Activated naive CD8-positive, alpha-beta T cell treated with anti-CD3 and anti-CD28 coated beads, Interleukin-2, amount 50 U/mL, for 24 hours (primary cell): ENCODE data around the gene BICDL2.

Experiments
- ATAC-seq: fragments of 150-1000 bp; cut with Tn5 transposase; one replicate; pipeline ENCODE4 v1.10.0; 2021
- DNase-seq: peaks from one replicate; pipeline ENCODE4 v3.0.0; 2021
- H3K27ac Mint-ChIP-seq: one replicate; pipeline ENCODE4 v1.8.0; 2021; ENCODE audit warnings: mild to moderate bottlenecking, mixed read lengths
- H3K27me3 Mint-ChIP-seq: one replicate; pipeline ENCODE4 v1.8.0; 2021; ENCODE audit warnings: mixed read lengths
- H3K36me3 Mint-ChIP-seq: one replicate; pipeline ENCODE4 v1.8.0; 2021; ENCODE audit warnings: low read depth, mixed read lengths
- H3K4me1 Mint-ChIP-seq: one replicate; pipeline ENCODE4 v1.8.0; 2021; ENCODE audit warnings: mixed read lengths
- H3K4me3 Mint-ChIP-seq: one replicate; pipeline ENCODE4 v1.8.0; 2021; ENCODE audit warnings: mild to moderate bottlenecking, moderate library complexity, mixed read lengths
- H3K9me3 Mint-ChIP-seq: one replicate; pipeline ENCODE4 v1.8.0; 2021; ENCODE audit warnings: mixed read lengths

Gene BICDL2

GRCh38 chr16:3019594-3020246 is 17.0 kb downstream of the BICDL2 start:
- no peaks in the 10 kb centered on the region for H3K9me3 Mint-ChIP-seq
- DNase-seq (no peak), ATAC-seq (no peak)
- H3K4me3 Mint-ChIP-seq, result peak overlapping the region; percentile 85
- peaks cover 53% of the 10 kb centered on the region for H3K4me1 Mint-ChIP-seq
- no peaks in the 10 kb centered on the region for H3K36me3 Mint-ChIP-seq
- peaks cover 11% of the 10 kb centered on the region for H3K27me3 Mint-ChIP-seq
- H3K27ac Mint-ChIP-seq, result peak overlapping the region; percentile 75

- no peak for ATAC-seq
- Mint-ChIP-seq H3K27ac (no peak within 1 kb of the TSS), H3K9me3 (no peaks in the 10 kb centered on the region), H3K27me3 (peaks cover 18% of the 10 kb centered on the region), H3K4me1 (peaks cover 39% of the 10 kb centered on the region), H3K4me3 (no peak within 1 kb of the TSS), H3K36me3 (no peaks in the 10 kb centered on the region)
- peak; percentile 63 for DNase-seq
Observed at GRCh38 chr16:3017794-3018506, 18.8 kb downstream of the BICDL2 start, which contains the start of gene CLDN6. Gene CLDN6, minus strand, starts transcription at chr16:3018183. Its CDS starts 2,162 bp downstream, at chr16:3016021.

GRCh38 chr16:3017344-3017743 is 19.4 kb downstream of the BICDL2 start:
- H3K4me1 Mint-ChIP-seq, result peaks cover 33% of the 10 kb centered on the region
- no peak overlapping the region for H3K27ac Mint-ChIP-seq
- ATAC-seq (no peak), DNase-seq (no peak)
- no peak overlapping the region for H3K4me3 Mint-ChIP-seq
- H3K9me3 Mint-ChIP-seq, result no peaks in the 10 kb centered on the region
- H3K36me3 Mint-ChIP-seq, result no peaks in the 10 kb centered on the region
- H3K27me3 Mint-ChIP-seq, result peaks cover 23% of the 10 kb centered on the region

GRCh38 chr16:3015865-3016521 is 20.8 kb downstream of the BICDL2 start:
- Mint-ChIP-seq H3K4me1 (peaks cover 21% of the 10 kb centered on the region), H3K9me3 (no peaks in the 10 kb centered on the region), H3K27me3 (peaks cover 23% of the 10 kb centered on the region), H3K36me3 (no peaks in the 10 kb centered on the region), H3K27ac (no peak overlapping the region), H3K4me3 (no peak overlapping the region)
- DNase-seq (no peak), ATAC-seq (no peak)

GRCh38 chr16:3014971-3015370 is 21.8 kb downstream of the BICDL2 start:
- Mint-ChIP-seq H3K27ac (no peak overlapping the region), H3K27me3 (peaks cover 22% of the 10 kb centered on the region), H3K4me1 (peaks cover 14% of the 10 kb centered on the region), H3K9me3 (no peaks in the 10 kb centered on the region), H3K4me3 (no peak overlapping the region), H3K36me3 (no peaks in the 10 kb centered on the region)
- ATAC-seq (no peak), DNase-seq (no peak)

- ATAC-seq (no peak), DNase-seq (no peak)
- Mint-ChIP-seq H3K27ac (no peak overlapping the region), H3K36me3 (no peaks in the 10 kb centered on the region), H3K27me3 (peaks cover 21% of the 10 kb centered on the region), H3K4me1 (peaks cover 8% of the 10 kb centered on the region), H3K4me3 (no peak overlapping the region), H3K9me3 (no peaks in the 10 kb centered on the region)
Observed at GRCh38 chr16:3013998-3014690, 22.6 kb downstream of the BICDL2 start.

GRCh38 chr16:3013491-3013951 is 23.2 kb downstream of the BICDL2 start:
- H3K4me3 Mint-ChIP-seq, result no peak overlapping the region
- H3K27ac Mint-ChIP-seq, result no peak overlapping the region
- no peak for DNase-seq
- peaks cover 19% of the 10 kb centered on the region for H3K27me3 Mint-ChIP-seq
- no peak for ATAC-seq
- peaks cover 12% of the 10 kb centered on the region for H3K4me1 Mint-ChIP-seq
- no peaks in the 10 kb centered on the region for H3K36me3 Mint-ChIP-seq
- H3K9me3 Mint-ChIP-seq, result no peaks in the 10 kb centered on the region

GRCh38 chr16:3012828-3013420 is 23.8 kb downstream of the BICDL2 start, which contains the start of gene CLDN9:
Gene CLDN9, plus strand, starts transcription at chr16:3012923. Its CDS starts 440 bp downstream, at chr16:3013363.
- Mint-ChIP-seq H3K27me3 (peaks cover 14% of the 10 kb centered on the region), H3K4me1 (peaks cover 12% of the 10 kb centered on the region), H3K4me3 (no peak within 1 kb of the TSS), H3K27ac (no peak within 1 kb of the TSS), H3K9me3 (no peaks in the 10 kb centered on the region), H3K36me3 (no peaks in the 10 kb centered on the region)
- DNase-seq (no peak), ATAC-seq (no peak)

- Mint-ChIP-seq H3K9me3 (no peaks in the 10 kb centered on the region), H3K4me3 (no peak overlapping the region), H3K4me1 (peaks cover 18% of the 10 kb centered on the region), H3K27me3 (peaks cover 14% of the 10 kb centered on the region), H3K36me3 (no peaks in the 10 kb centered on the region), H3K27ac (no peak overlapping the region)
- no peak for DNase-seq
- ATAC-seq, result no peak
Observed at GRCh38 chr16:3012246-3012645, 24.5 kb downstream of the BICDL2 start.

GRCh38 chr16:3010510-3010909 is 26.2 kb downstream of the BICDL2 start:
- Mint-ChIP-seq H3K4me3 (no peak overlapping the region), H3K36me3 (no peaks in the 10 kb centered on the region), H3K27me3 (peaks cover 21% of the 10 kb centered on the region), H3K27ac (no peak overlapping the region), H3K9me3 (no peaks in the 10 kb centered on the region), H3K4me1 (peaks cover 21% of the 10 kb centered on the region)
- DNase-seq (no peak), ATAC-seq (no peak)

- H3K27ac Mint-ChIP-seq, result no peak overlapping the region
- no peaks in the 10 kb centered on the region for H3K36me3 Mint-ChIP-seq
- peaks cover 24% of the 10 kb centered on the region for H3K27me3 Mint-ChIP-seq
- DNase-seq (no peak), ATAC-seq (no peak)
- H3K9me3 Mint-ChIP-seq, result no peaks in the 10 kb centered on the region
- peaks cover 23% of the 10 kb centered on the region for H3K4me1 Mint-ChIP-seq
- H3K4me3 Mint-ChIP-seq, result no peak overlapping the region
Observed at GRCh38 chr16:3009568-3010390, 27.0 kb downstream of the BICDL2 start.

GRCh38 chr16:3008690-3009037 is 28.1 kb downstream of the BICDL2 start:
- ATAC-seq (no peak), DNase-seq (no peak)
- Mint-ChIP-seq H3K4me1 (peaks cover 26% of the 10 kb centered on the region), H3K27ac (no peak overlapping the region), H3K9me3 (no peaks in the 10 kb centered on the region), H3K27me3 (peaks cover 19% of the 10 kb centered on the region), H3K4me3 (no peak overlapping the region), H3K36me3 (no peaks in the 10 kb centered on the region)

GRCh38 chr16:3007957-3008689 is 28.6 kb downstream of the BICDL2 start:
- Mint-ChIP-seq H3K4me3 (peak overlapping the region; percentile 24), H3K27ac (no peak overlapping the region), H3K36me3 (no peaks in the 10 kb centered on the region), H3K4me1 (peaks cover 26% of the 10 kb centered on the region), H3K9me3 (no peaks in the 10 kb centered on the region), H3K27me3 (peaks cover 19% of the 10 kb centered on the region)
- DNase-seq (no peak), ATAC-seq (no peak)
